Breast epithelium (tissue), 3 donors: ENCODE results near the gene PPFIA2.

Experiments used
- CTCF ChIP-seq, 3 donors: fragments of 450-650 bp; IDR thresholded peaks; one replicate each; pipeline ENCODE4 v1.5.1; 2016 to 2017; ENCODE audit warnings: antibody characterized with exemption in 3 of 3, mild to moderate bottlenecking in 3 of 3, moderate library complexity in 3 of 3
- POLR2A ChIP-seq: fragments of 450-650 bp; IDR thresholded peaks from one replicate; pipeline ENCODE4 v1.6.1; 2016; ENCODE audit warnings: antibody characterized with exemption, mild to moderate bottlenecking, moderate library complexity

GRCh38 chr12:81541121-81541520 lies 218.0 kb downstream of the PPFIA2 start:
- TF ChIP-seq CTCF (IDR thresholded peaks at IDR 0.05) (no peak), POLR2A (no peak)
